B cell (primary cell): ENCODE data around the gene SLC5A10. TPM values are rescaled to one million over a fixed set of nuclear protein-coding genes. Genes with fewer than 3 reads are reported as not detected.

Source experiments
- ATAC-seq: fragments of 200-7000 bp; cut with Tn5 transposase; one replicate; pipeline ENCODE4 v1.10.0; 2021; ENCODE audit warnings: low read depth, mild to moderate bottlenecking, moderate number of reproducible peaks, moderate library complexity
- CTCF ChIA-PET: fragments of 350-600 bp; sonication (Branson Sonifier 250); formaldehyde crosslinking; loops from one replicate; lab custom pipeline; 2021; ENCODE audit warnings: antibody characterized with exemption, inconsistent platforms; lab: Charles Lee
- POLR2A ChIA-PET: fragments of 350-600 bp; sonication (Branson Sonifier 250); formaldehyde crosslinking; loops from one replicate; lab custom pipeline; 2021; ENCODE audit warnings: antibody characterized with exemption; lab: Charles Lee
- DNase-seq: peaks from one replicate; pipeline ENCODE4 v3.0.0; 2013
- H2AFZ ChIP-seq: 2 replicates; pipeline ENCODE4 v1.6.1; 2012; ENCODE audit warnings: mild to moderate bottlenecking, low read depth, low read length; ENCODE audit not compliant: insufficient read depth, poor library complexity, severe bottlenecking
- H3K27ac ChIP-seq, 2 donors: 1 replicate in 1 of 2; 2 replicates in 1 of 2; pipeline ENCODE4 v1.5.1; 2012 to 2013; ENCODE audit warnings: low read length in 2 of 2, mild to moderate bottlenecking in 2 of 2, moderate library complexity in 1 of 2
- H3K27me3 ChIP-seq, 4 experiments: fragments of 200-600 bp in 1 of 4; sonication (generic) in 1 of 4; replicated peaks in 1 of 4; 1 replicate in 2 of 4; 2 replicates in 2 of 4; pipeline versions ENCODE4 v1.6.1 to v1.7.0; 2013 to 2016; ENCODE audit warnings: low read length in 3 of 4, mild to moderate bottlenecking in 2 of 4, mixed read lengths in 1 of 4, moderate library complexity in 1 of 4; ENCODE audit not compliant: insufficient read depth in 4 of 4, control insufficient read depth in 3 of 4; ENCODE audit errors: control extremely low read depth in 1 of 4
- H3K36me3 ChIP-seq, 2 experiments: replicated peaks in 1 of 2; 1 replicate in 1 of 2; 2 replicates in 1 of 2; pipeline versions ENCODE4 v1.6.1 to v1.7.1; 2013; ENCODE audit warnings: low read length in 1 of 2; ENCODE audit not compliant: insufficient read depth in 2 of 2, control insufficient read depth in 1 of 2; ENCODE audit errors: control extremely low read depth in 1 of 2, extremely low read depth in 1 of 2
- H3K4me1 ChIP-seq, 2 donors: fragments of 200-600 bp in 1 of 2; sonication (generic) in 1 of 2; 1 replicate in 1 of 2; 2 replicates in 1 of 2; pipeline versions ENCODE4 v1.5.1 to v1.6.1; 2013 to 2017; ENCODE audit warnings: low read length in 2 of 2; ENCODE audit not compliant: control insufficient read depth in 2 of 2, insufficient read depth in 2 of 2
- H3K4me2 ChIP-seq: replicated peaks from 2 replicates; pipeline ENCODE3; 2012; ENCODE audit warnings: mild to moderate bottlenecking, low read depth, low read length; ENCODE audit not compliant: poor library complexity, severe bottlenecking
- H3K4me3 ChIP-seq, 5 experiments: fragments of 200-600 bp in 1 of 5; sonication (generic) in 1 of 5; 1 replicate in 3 of 5; 2 replicates in 2 of 5; pipeline versions ENCODE4 v1.5.1 to v1.7.0; 2011 to 2016; ENCODE audit warnings: low read length in 4 of 5, mild to moderate bottlenecking in 4 of 5, low read depth in 2 of 5, control low read depth in 1 of 5, moderate library complexity in 1 of 5; ENCODE audit not compliant: insufficient read depth in 1 of 5; ENCODE audit errors: control extremely low read depth in 1 of 5, extremely low read depth in 1 of 5
- H3K79me2 ChIP-seq: fragments of 200-600 bp; sonication (generic); one replicate; pipeline ENCODE4 v1.6.0; 2016; ENCODE audit warnings: low read length; ENCODE audit not compliant: control insufficient read depth, insufficient read depth
- H3K9ac ChIP-seq: fragments of 200-600 bp; sonication (generic); 2 replicates; pipeline ENCODE4 v1.6.1; 2017; ENCODE audit warnings: mild to moderate bottlenecking, low read length, moderate library complexity
- H3K9me3 ChIP-seq, 3 donors: one replicate each; pipeline versions ENCODE4 v1.6.1 to v1.7.1; 2013; ENCODE audit warnings: low read length in 2 of 3; ENCODE audit not compliant: control insufficient read depth in 2 of 3, insufficient read depth in 1 of 3; ENCODE audit errors: control extremely low read depth in 1 of 3
- H4K20me1 ChIP-seq: 2 replicates; pipeline ENCODE4 v1.6.0; 2012; ENCODE audit warnings: mild to moderate bottlenecking, low read length; ENCODE audit not compliant: insufficient read depth, control insufficient read depth, poor library complexity, severe bottlenecking
- H3K27ac Mint-ChIP-seq: one replicate; pipeline ENCODE4 v1.8.0; 2021; ENCODE audit warnings: mixed read lengths
- H3K27me3 Mint-ChIP-seq: one replicate; pipeline ENCODE4 v1.8.0; 2021; ENCODE audit warnings: mixed read lengths
- H3K4me1 Mint-ChIP-seq: one replicate; pipeline ENCODE4 v1.8.0; 2021; ENCODE audit warnings: mixed read lengths
- H3K4me3 Mint-ChIP-seq: one replicate; pipeline ENCODE4 v1.8.0; 2021; ENCODE audit warnings: mixed read lengths
- H3K9me3 Mint-ChIP-seq: one replicate; pipeline ENCODE4 v1.8.0; 2022; ENCODE audit warnings: mixed read lengths; ENCODE audit not compliant: insufficient read depth
- EZH2 ChIP-seq: IDR thresholded peaks from 2 replicates; pipeline ENCODE4 v1.6.1; 2012; ENCODE audit warnings: borderline replicate concordance, low read depth, mild to moderate bottlenecking, moderate library complexity, low read length; ENCODE audit not compliant: insufficient read depth, poor library complexity, severe bottlenecking
- WGBS: methylation state at CpG from one replicate; pipeline ENCODE4 v1.1.5; 2013; ENCODE audit warnings: missing lambda C conversion rate; ENCODE audit not compliant: insufficient coverage; 5-methylcytosine and 5-hydroxymethylcytosine counted together
- intact Hi-C: fragments of 100-400 bp; cut with micrococcal nuclease; formaldehyde crosslinking; loops from one replicate; pipeline ENCODE4 v1.10.0; 2022
- polyA plus RNA-seq: library from polyadenylated mRNA; depleted of rRNA; stranded (reverse); fragments of >200 nt; gene quantifications from 2 replicates; pipeline ENCODE4 v1.2.3, GENCODE V29; 2012
- total RNA-seq, 2 donors: library from RNA; stranded (reverse); fragments of 120-200 nt in 1 of 2; gene quantifications; 1 replicate in 1 of 2; 2 replicates in 1 of 2; pipeline versions ENCODE4 v1.2.3 to v1.2.4, GENCODE V29; 2013 to 2022
- TF ChIP-seq, protein P1 (sequence below): fragments of 200-600 bp; IDR thresholded peaks from one replicate; pipeline ENCODE4 v1.8.0; 2022; ENCODE audit warnings: antibody characterized with exemption, mild to moderate bottlenecking

The SLC5A10 gene
- total and polyA plus RNA-seq, 2 donors (not counting 1 experiment from before 2014, with no cell fraction given) = not detected

DNA sequence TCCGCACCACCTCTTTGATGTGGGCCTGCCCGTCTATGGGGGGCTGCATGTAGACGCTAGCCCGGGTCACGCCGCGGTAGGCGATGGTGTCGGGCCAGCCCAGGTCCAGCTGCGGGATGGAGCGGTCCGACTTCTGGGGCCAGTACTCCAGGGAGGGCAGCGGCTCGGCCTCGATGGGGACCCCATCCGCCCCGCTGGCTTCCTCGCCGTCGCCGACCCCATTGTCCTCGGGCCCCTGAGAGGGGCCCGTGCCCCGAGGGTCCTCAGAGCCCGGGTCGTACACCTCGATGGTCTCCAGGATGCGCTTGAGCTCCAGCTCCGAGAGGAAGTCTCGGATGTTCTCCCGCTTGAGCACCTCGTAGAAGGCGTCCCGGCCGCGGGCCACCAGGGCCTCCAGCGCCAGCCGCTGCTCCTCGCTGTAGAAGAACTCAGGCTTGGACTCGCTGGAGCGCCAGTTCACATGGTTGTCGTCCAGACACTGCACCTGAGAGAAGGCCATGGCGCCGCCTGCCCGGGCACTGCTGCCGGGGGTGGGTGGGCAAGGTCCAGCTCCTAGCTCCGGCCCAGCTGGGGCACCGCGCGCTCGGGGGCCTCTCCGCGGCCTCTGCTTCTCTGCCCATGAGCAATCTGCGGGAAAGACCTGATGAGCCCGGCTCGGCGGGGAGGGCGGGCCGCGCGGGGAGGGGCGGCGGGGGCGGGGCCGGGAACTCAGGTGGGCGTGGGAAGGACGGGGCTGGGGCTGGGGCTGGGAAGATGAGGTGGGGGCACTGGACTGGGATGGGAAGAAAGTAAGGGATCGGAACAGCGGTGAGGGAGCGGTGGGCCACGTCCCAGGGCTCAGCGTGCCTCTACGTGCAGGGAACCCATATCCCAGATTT, 51.8 kb downstream of the SLC5A10 start:
- Histone ChIP-seq H3K9me3 (no peaks in the 10 kb centered on the region), H4K20me1 (peaks cover 21% of the 10 kb centered on the region), H3K4me2 (peak overlapping the region; percentile 97), H3K36me3 (peaks cover 0 to 3% of the 10 kb centered on the region in 2 experiments), H3K9ac (peak overlapping the region; percentile 76), H3K27ac (peak overlapping the region; percentile 24 to 53), H2AFZ (peak overlapping the region; percentile 74), H3K4me1 (peaks cover 26 to 40% of the 10 kb centered on the region in 2 donors), H3K4me3 (peak overlapping the region; percentile 43 to 85 (median 77)), H3K27me3 (no peaks in the 10 kb centered on the region), H3K79me2 (no peaks in the 10 kb centered on the region)
- ChIA-PET POLR2A (interaction anchor here (0.9 to 1.0 kb wide), 2 partner anchors 11 to 21 kb away, joined by 4 to 5 read pairs; no protein-coding TSS in a partner anchor), CTCF (interaction anchor here (1.1 to 4.0 kb wide), 2 partner anchors 10 to 42 kb away, joined by 5 to 21 read pairs; no protein-coding TSS in a partner anchor)
- peak; percentile 46 for ATAC-seq
- H3K27me3 Mint-ChIP-seq = no peaks in the 10 kb centered on the region
- H3K4me1 Mint-ChIP-seq = peaks cover 40% of the 10 kb centered on the region
- intact Hi-C loops = loop anchor here (1.0 kb wide), 1 partner anchor 10 kb away; no protein-coding TSS in a partner anchor
- no peaks in the 10 kb centered on the region for H3K9me3 Mint-ChIP-seq
- peak overlapping the region; percentile 88 for H3K4me3 Mint-ChIP-seq
- 31% methylated on average over 58 of the region's 73 CpGs for WGBS
- peak; percentile 55 for DNase-seq
- peak overlapping the region; percentile 78 for H3K27ac Mint-ChIP-seq
- no peak for TF ChIP-seq EZH2
- TF ChIP-seq, protein P1, sequence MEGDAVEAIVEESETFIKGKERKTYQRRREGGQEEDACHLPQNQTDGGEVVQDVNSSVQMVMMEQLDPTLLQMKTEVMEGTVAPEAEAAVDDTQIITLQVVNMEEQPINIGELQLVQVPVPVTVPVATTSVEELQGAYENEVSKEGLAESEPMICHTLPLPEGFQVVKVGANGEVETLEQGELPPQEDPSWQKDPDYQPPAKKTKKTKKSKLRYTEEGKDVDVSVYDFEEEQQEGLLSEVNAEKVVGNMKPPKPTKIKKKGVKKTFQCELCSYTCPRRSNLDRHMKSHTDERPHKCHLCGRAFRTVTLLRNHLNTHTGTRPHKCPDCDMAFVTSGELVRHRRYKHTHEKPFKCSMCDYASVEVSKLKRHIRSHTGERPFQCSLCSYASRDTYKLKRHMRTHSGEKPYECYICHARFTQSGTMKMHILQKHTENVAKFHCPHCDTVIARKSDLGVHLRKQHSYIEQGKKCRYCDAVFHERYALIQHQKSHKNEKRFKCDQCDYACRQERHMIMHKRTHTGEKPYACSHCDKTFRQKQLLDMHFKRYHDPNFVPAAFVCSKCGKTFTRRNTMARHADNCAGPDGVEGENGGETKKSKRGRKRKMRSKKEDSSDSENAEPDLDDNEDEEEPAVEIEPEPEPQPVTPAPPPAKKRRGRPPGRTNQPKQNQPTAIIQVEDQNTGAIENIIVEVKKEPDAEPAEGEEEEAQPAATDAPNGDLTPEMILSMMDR = no peak
